K562 (cell line): Measurements from ENCODE around the gene ITPKA. TPM values are rescaled to one million over a fixed set of nuclear protein-coding genes. Genes with fewer than 3 reads are reported as not detected.

Experiments used
- BCOR ChIP-seq: fragments of 450-650 bp; IDR thresholded peaks from 2 replicates; pipeline ENCODE4 v1.6.1; 2016
- CBX3 ChIP-seq, 2 experiments: IDR thresholded peaks; 1 replicate in 1 of 2; 2 replicates in 1 of 2; pipeline ENCODE4 v1.6.1; 2012; ENCODE audit warnings: inconsistent platforms in 2 of 2, low read length in 2 of 2, borderline replicate concordance in 1 of 2, control low read depth in 1 of 2
- CHD1 ChIP-seq: fragments of 200-600 bp; sonication (generic); IDR thresholded peaks from one replicate; pipeline ENCODE4 v1.6.1; 2012; ENCODE audit warnings: mild to moderate bottlenecking, moderate library complexity, low read length, inconsistent platforms
- FOXK1 ChIP-seq: sonication (generic); formaldehyde crosslinking; IDR thresholded peaks from 2 replicates; pipeline ENCODE4 v1.8.0; 2022; ENCODE audit warnings: missing genetic modification reagents, mild to moderate bottlenecking, borderline replicate concordance
- KDM4B ChIP-seq, 2 experiments: fragments of 450-650 bp in 1 of 2; sonication (generic) in 1 of 2; IDR thresholded peaks; 2 replicates each; pipeline ENCODE4 v1.6.1; 2016 to 2017; ENCODE audit warnings: borderline replicate concordance in 2 of 2, antibody characterized with exemption in 1 of 2, low read depth in 1 of 2, mild to moderate bottlenecking in 1 of 2
- KDM5B ChIP-seq: fragments of 200-600 bp; sonication (generic); IDR thresholded peaks from 2 replicates; pipeline ENCODE4 v1.6.1; 2012; ENCODE audit warnings: low read depth, mild to moderate bottlenecking, moderate library complexity, low read length, control low read depth, inconsistent platforms; ENCODE audit not compliant: insufficient replicate concordance
- MNT ChIP-seq, 2 experiments: fragments of 450-650 bp; conservative IDR thresholded peaks; 2 replicates each; pipeline ENCODE4 v1.6.1; 2017; ENCODE audit warnings: mild to moderate bottlenecking in 2 of 2, moderate library complexity in 2 of 2
- RNF2 ChIP-seq: sonication (generic); IDR thresholded peaks from 2 replicates; pipeline ENCODE4 v1.6.1; 2016
- ZNF263 ChIP-seq: sonication (generic); formaldehyde crosslinking; IDR thresholded peaks from 2 replicates; pipeline ENCODE4 v1.8.0; 2022; ENCODE audit warnings: mild to moderate bottlenecking, missing genetic modification reagents, borderline replicate concordance
- ZNF274 ChIP-seq: IDR thresholded peaks from 2 replicates; pipeline ENCODE4 v1.6.1; 2011; ENCODE audit warnings: low read depth, mild to moderate bottlenecking, low read length, moderate library complexity, borderline replicate concordance
- polyA plus RNA-seq, 8 experiments: library from polyadenylated mRNA; depleted of rRNA in 4 of 8; stranded (reverse) in 5 of 8; unstranded in 3 of 8; fragments of >200 nt; fragmentation: Nextera tagmentation in 2 of 8; fragmentation: Illumina TruSeq in 1 of 8; extraction: Ambion mirVana in 2 of 8; extraction: Trizol in 1 of 8; gene quantifications; 2 replicates each; pipeline versions ENCODE4 v1.2.1 to v1.2.3, GENCODE V29; 2011 to 2014; ENCODE audit warnings: inconsistent platforms in 1 of 8, missing spikeins in 1 of 8
- total RNA-seq, 7 experiments: library from RNA; depleted of rRNA in 6 of 7; stranded (reverse); fragments of >200 nt in 6 of 7; fragmentation: Illumina TruSeq in 2 of 7; extraction: Trizol in 2 of 7; gene quantifications; 2 replicates each; pipeline versions ENCODE4 v1.2.1 to v1.2.3, GENCODE V29; 2011 to 2021; ENCODE audit warnings: low replicate concordance in 1 of 7
- TF ChIP-seq, protein P1 (sequence below): fragments of 200-600 bp; sonication (generic); IDR thresholded peaks from one replicate; pipeline ENCODE4 v1.6.1; 2012; ENCODE audit warnings: mild to moderate bottlenecking, low read depth, low read length, inconsistent platforms

ITPKA gene
- total and polyA plus RNA-seq, 9 of the 15 experiments (the other 6 are each of a cell fraction or from before 2014, with no cell fraction given), result 0.14 to 68.4 (median 11.5) TPM

DNA sequence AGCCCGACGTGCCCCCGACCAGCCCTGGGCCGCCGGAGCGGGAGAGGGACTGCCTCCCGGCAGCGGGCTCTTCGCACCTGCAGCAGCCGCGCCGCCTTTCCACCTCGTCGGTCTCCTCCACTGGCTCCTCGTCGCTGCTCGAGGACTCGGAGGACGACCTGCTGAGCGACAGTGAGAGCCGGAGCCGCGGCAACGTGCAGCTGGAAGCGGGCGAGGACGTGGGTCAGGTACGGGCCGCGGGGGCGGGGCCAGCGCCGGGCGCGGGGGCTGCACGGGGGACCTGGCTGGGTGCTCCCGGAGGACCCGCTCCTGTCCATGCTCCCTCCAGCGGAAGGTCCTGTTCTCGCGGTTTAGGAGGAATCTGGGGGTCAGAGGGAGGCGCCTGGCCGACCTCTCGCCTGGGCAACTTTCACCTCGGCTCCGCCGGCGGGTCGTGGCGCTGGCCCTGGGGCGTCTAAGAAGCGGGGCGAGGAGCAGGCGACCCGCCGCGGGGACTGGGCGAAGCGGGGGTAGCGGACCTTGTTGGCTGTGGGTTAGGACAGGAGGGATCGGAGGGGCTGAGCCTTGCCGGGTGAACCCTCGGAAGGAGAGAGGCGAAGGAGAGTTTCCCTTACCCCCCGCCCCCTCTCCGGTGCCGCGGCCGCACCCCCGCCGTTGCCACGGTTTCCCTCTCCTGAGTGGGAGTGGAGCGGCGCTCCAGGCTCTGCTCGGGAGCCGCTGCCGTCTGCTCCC, 682 bp downstream of the ITPKA start (continued):
- TF ChIP-seq, protein P1, sequence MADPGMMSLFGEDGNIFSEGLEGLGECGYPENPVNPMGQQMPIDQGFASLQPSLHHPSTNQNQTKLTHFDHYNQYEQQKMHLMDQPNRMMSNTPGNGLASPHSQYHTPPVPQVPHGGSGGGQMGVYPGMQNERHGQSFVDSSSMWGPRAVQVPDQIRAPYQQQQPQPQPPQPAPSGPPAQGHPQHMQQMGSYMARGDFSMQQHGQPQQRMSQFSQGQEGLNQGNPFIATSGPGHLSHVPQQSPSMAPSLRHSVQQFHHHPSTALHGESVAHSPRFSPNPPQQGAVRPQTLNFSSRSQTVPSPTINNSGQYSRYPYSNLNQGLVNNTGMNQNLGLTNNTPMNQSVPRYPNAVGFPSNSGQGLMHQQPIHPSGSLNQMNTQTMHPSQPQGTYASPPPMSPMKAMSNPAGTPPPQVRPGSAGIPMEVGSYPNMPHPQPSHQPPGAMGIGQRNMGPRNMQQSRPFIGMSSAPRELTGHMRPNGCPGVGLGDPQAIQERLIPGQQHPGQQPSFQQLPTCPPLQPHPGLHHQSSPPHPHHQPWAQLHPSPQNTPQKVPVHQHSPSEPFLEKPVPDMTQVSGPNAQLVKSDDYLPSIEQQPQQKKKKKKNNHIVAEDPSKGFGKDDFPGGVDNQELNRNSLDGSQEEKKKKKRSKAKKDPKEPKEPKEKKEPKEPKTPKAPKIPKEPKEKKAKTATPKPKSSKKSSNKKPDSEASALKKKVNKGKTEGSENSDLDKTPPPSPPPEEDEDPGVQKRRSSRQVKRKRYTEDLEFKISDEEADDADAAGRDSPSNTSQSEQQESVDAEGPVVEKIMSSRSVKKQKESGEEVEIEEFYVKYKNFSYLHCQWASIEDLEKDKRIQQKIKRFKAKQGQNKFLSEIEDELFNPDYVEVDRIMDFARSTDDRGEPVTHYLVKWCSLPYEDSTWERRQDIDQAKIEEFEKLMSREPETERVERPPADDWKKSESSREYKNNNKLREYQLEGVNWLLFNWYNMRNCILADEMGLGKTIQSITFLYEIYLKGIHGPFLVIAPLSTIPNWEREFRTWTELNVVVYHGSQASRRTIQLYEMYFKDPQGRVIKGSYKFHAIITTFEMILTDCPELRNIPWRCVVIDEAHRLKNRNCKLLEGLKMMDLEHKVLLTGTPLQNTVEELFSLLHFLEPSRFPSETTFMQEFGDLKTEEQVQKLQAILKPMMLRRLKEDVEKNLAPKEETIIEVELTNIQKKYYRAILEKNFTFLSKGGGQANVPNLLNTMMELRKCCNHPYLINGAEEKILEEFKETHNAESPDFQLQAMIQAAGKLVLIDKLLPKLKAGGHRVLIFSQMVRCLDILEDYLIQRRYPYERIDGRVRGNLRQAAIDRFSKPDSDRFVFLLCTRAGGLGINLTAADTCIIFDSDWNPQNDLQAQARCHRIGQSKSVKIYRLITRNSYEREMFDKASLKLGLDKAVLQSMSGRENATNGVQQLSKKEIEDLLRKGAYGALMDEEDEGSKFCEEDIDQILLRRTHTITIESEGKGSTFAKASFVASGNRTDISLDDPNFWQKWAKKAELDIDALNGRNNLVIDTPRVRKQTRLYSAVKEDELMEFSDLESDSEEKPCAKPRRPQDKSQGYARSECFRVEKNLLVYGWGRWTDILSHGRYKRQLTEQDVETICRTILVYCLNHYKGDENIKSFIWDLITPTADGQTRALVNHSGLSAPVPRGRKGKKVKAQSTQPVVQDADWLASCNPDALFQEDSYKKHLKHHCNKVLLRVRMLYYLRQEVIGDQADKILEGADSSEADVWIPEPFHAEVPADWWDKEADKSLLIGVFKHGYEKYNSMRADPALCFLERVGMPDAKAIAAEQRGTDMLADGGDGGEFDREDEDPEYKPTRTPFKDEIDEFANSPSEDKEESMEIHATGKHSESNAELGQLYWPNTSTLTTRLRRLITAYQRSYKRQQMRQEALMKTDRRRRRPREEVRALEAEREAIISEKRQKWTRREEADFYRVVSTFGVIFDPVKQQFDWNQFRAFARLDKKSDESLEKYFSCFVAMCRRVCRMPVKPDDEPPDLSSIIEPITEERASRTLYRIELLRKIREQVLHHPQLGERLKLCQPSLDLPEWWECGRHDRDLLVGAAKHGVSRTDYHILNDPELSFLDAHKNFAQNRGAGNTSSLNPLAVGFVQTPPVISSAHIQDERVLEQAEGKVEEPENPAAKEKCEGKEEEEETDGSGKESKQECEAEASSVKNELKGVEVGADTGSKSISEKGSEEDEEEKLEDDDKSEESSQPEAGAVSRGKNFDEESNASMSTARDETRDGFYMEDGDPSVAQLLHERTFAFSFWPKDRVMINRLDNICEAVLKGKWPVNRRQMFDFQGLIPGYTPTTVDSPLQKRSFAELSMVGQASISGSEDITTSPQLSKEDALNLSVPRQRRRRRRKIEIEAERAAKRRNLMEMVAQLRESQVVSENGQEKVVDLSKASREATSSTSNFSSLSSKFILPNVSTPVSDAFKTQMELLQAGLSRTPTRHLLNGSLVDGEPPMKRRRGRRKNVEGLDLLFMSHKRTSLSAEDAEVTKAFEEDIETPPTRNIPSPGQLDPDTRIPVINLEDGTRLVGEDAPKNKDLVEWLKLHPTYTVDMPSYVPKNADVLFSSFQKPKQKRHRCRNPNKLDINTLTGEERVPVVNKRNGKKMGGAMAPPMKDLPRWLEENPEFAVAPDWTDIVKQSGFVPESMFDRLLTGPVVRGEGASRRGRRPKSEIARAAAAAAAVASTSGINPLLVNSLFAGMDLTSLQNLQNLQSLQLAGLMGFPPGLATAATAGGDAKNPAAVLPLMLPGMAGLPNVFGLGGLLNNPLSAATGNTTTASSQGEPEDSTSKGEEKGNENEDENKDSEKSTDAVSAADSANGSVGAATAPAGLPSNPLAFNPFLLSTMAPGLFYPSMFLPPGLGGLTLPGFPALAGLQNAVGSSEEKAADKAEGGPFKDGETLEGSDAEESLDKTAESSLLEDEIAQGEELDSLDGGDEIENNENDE, result no peak
- TF ChIP-seq MNT (conservative IDR thresholded peaks at IDR 0.05) (peak in 1 of 2 experiments; percentile 47; a peak in 2 of 4 replicates), BCOR (no peak), FOXK1 (CRISPR knock-in tag) (no peak), ZNF263 (CRISPR knock-in tag) (peak; percentile 97), CBX3 (IDR thresholded peaks at IDR 0.05; ENCODE audit: borderline replicate concordance in 1 of 2, low read length in 2 of 2) (0 out of 3 replicates have a peak, but pooled peaks of 1 of the 2 experiments have one; percentile 32), CHD1 (peak; percentile 67), KDM4B (IDR thresholded peaks at IDR 0.05; ENCODE audit: borderline replicate concordance in 2 of 2, low read depth in 1 of 2) (0 out of 4 replicates have a peak, but pooled peaks of 1 of the 2 experiments have one; percentile 41), RNF2 (0 out of 2 replicates have a peak, but pooled peaks have one; percentile 56), ZNF274 (0 out of 2 replicates have a peak, but pooled peaks have one; percentile 9), KDM5B (peak; percentile 15)
